ENCODE results near the gene ZNF594.
"Not testable (repeated sequence)": the region's sequence is repeated elsewhere in the genome, so short reads cannot be mapped to it uniquely, and the experiment has no call there.

The ZNF594 gene

DNA sequence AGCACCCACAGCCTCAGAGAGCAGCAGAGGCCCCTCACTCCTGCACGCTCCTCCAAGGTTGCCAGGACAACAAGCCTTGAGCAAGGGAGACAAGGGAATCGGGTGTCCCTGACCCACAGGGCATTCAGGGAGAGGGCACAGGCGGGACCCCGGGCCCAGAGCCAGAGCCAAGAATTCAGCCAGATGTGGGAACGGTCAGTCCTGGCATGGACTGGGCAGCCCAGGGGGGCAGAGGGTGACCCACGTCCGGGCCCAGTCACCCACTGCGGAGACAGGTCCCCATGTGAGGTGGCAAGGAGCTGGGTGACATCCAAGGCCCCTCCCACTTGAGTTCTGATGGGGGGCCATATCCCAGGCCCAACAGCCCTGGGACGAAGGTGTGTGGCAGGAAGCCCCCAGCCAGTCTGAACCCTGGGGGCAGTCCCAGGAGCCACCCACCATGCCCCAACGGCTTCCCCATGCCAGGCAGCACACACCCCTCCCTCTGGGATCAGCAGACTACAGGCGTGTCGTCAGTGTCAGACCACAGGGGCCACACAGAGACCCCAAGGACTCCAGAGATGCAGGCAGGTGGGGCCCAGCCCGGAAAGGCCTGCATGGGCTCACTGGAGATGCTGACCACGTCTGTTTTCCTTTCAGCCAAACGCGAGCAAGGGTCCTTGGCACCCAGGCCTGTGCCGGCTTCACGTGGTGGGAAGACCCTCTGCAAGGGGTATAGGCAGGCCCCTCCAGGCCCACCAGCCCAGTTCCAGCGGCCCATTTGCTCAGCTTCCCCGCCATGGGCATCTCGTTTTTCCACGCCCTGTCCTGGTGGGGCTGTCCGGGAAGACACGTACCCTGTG is 52.8 kb downstream of the ZNF594 start:
- no peak for DNase-seq (ENCODE audit: extremely low read depth, low read depth)
- no peak overlapping the region for H3K4me3 ChIP-seq (replicated peaks; ENCODE audit: low read depth, low read length)
- TF ChIP-seq, protein P1, sequence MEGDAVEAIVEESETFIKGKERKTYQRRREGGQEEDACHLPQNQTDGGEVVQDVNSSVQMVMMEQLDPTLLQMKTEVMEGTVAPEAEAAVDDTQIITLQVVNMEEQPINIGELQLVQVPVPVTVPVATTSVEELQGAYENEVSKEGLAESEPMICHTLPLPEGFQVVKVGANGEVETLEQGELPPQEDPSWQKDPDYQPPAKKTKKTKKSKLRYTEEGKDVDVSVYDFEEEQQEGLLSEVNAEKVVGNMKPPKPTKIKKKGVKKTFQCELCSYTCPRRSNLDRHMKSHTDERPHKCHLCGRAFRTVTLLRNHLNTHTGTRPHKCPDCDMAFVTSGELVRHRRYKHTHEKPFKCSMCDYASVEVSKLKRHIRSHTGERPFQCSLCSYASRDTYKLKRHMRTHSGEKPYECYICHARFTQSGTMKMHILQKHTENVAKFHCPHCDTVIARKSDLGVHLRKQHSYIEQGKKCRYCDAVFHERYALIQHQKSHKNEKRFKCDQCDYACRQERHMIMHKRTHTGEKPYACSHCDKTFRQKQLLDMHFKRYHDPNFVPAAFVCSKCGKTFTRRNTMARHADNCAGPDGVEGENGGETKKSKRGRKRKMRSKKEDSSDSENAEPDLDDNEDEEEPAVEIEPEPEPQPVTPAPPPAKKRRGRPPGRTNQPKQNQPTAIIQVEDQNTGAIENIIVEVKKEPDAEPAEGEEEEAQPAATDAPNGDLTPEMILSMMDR (IDR thresholded peaks at IDR 0.05; ENCODE audit: low read depth, low read length, missing control alignments) = no peak

GRCh38 chr17:5138198-5138544 is 53.5 kb downstream of the ZNF594 start:
- H3K4me3 ChIP-seq (replicated peaks; ENCODE audit: low read depth, low read length) = not testable (repeated sequence)

GRCh38 chr17:5137511-5138197 is 54.0 kb downstream of the ZNF594 start:
- not testable (repeated sequence) for H3K4me3 ChIP-seq (replicated peaks; ENCODE audit: low read depth, low read length); DNase-seq (ENCODE audit: extremely low read depth, low read depth)

More at GRCh38 chr17:5138198-5138544, 53.5 kb downstream of the ZNF594 start:
- DNase-seq (ENCODE audit: extremely low read depth, low read depth) = not testable (repeated sequence)

- not testable (repeated sequence) for DNase-seq (ENCODE audit: extremely low read depth, low read depth); H3K4me3 ChIP-seq (replicated peaks; ENCODE audit: low read depth, low read length)
These were observed 54.9 kb downstream of the ZNF594 start for GRCh38 chr17:5136580-5137412.

DNA sequence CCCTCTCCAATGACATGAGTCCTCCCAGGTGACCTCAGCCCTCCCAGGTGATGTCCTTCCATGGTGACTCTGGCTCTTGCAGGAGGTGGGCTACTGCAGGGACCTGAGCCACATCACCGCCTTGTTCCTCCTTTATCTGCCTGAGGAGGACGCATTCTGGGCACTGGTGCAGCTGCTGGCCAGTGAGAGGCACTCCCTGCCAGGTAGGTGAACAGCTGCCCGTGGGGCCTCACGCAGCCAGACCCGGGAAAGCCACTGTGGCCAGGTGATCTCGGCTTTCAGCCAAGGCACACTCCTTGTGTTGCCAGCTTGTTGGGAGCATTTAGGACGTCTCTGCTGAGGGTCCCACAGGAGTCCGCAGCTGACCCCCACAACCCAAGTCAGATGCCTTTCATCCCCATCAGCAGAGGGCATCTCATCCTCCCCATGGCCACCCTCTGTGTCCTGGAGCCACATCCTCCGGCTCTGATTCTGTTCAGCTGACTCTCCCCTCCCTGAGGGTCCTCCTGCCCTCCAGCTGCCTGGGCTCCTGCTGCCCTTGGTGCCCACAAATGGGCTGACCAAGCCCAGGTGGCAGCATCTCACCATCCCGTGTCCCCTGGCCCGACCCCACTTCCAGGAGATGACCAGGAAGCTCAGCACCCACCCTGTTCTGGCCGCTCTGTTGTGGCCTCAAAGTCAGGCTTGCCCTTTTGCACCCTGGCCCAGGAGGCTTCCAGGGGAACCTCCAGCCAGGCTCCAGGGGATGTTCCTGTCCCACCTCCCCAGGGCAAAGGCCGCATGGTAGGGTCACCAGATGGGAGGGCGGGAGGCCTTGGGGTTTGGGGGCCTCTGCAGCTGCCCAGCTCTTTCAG is 55.7 kb downstream of the ZNF594 start:
- TF ChIP-seq, protein P1 (IDR thresholded peaks at IDR 0.05; ENCODE audit: low read depth, low read length, missing control alignments) = no peak
- no peak overlapping the region for H3K4me3 ChIP-seq (replicated peaks; ENCODE audit: low read depth, low read length)
- no peak for DNase-seq (ENCODE audit: extremely low read depth, low read depth)

DNA sequence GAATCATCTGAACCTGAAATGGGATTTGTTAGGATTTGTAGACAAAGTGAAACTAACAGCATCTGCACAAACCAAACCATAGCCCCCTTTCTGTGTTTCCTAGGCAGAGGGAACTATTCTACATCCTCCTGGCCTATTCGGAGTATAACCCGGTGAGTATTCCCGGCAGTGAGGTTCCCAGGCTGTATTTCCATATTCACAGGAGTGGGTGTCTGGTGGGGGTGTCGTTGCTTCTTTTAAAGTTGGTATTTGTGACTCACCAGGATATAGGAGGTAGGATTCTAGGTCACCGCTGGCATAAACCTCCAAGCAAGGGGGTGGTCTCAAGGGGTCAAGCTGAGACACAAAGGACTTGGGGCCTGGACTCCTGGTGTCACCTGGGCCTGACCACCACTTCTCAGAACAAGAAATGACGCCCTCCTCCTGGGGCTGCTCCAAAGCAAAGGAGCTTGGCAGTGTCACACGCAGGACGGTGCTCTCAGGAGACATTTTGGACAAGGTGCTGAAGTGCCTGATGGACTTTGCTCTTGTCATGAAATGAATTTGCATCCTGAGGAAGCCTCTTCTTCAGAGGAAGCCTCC is 56.4 kb downstream of the ZNF594 start:
- H3K4me3 ChIP-seq (replicated peaks; ENCODE audit: low read depth, low read length); DNase-seq (ENCODE audit: extremely low read depth, low read depth): not testable (repeated sequence)

- not testable (repeated sequence) for DNase-seq (ENCODE audit: extremely low read depth, low read depth); H3K4me3 ChIP-seq (replicated peaks; ENCODE audit: low read depth, low read length)
These were observed 57.1 kb downstream of the ZNF594 start for GRCh38 chr17:5134571-5134970.

DNA sequence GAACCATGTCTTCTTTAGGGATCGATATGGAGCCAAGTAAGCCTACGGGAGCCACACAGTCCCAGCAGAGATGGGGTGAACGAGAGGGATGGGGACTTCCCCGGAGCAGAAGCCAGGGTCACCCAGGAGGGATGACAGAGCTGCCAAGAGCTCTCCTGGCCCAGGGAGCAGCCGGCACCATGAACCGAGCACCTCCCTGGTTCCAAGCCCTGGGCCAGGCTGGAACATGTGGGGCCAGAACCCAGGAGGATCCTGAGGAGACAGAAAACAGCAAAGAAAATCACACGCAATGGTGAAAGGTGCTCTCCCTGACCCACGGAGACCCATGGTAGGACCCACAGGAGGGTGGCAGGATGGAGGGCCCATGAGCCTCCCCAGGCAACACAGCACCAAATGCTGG is 57.7 kb downstream of the ZNF594 start:
- H3K4me3 ChIP-seq (replicated peaks; ENCODE audit: low read depth, low read length); DNase-seq (ENCODE audit: extremely low read depth, low read depth): not testable (repeated sequence)

- no peak overlapping the region for H3K4me3 ChIP-seq (replicated peaks; ENCODE audit: low read depth, low read length)
- TF ChIP-seq, protein P1 (IDR thresholded peaks at IDR 0.05; ENCODE audit: low read depth, low read length, missing control alignments) = no peak
- no peak for DNase-seq (ENCODE audit: extremely low read depth, low read depth)
These were observed 58.4 kb downstream of the ZNF594 start for GRCh38 chr17:5133311-5133710.

- DNase-seq (ENCODE audit: extremely low read depth, low read depth); H3K4me3 ChIP-seq (replicated peaks; ENCODE audit: low read depth, low read length): not testable (repeated sequence)
These were observed 59.0 kb downstream of the ZNF594 start for GRCh38 chr17:5132503-5133225.

GRCh38 chr17:5131799-5132502 is 59.7 kb downstream of the ZNF594 start:
- not testable (repeated sequence) for DNase-seq (ENCODE audit: extremely low read depth, low read depth); H3K4me3 ChIP-seq (replicated peaks; ENCODE audit: low read depth, low read length)

Measured in HFF-Myc (cell line).